ENCODE data around the gene POU3F4. TPM values are rescaled to one million over a fixed set of nuclear protein-coding genes. Genes with fewer than 3 reads are reported as not detected.

The POU3F4 gene
- total RNA-seq, 2 donors from 2014 or later, result not detected

DNA sequence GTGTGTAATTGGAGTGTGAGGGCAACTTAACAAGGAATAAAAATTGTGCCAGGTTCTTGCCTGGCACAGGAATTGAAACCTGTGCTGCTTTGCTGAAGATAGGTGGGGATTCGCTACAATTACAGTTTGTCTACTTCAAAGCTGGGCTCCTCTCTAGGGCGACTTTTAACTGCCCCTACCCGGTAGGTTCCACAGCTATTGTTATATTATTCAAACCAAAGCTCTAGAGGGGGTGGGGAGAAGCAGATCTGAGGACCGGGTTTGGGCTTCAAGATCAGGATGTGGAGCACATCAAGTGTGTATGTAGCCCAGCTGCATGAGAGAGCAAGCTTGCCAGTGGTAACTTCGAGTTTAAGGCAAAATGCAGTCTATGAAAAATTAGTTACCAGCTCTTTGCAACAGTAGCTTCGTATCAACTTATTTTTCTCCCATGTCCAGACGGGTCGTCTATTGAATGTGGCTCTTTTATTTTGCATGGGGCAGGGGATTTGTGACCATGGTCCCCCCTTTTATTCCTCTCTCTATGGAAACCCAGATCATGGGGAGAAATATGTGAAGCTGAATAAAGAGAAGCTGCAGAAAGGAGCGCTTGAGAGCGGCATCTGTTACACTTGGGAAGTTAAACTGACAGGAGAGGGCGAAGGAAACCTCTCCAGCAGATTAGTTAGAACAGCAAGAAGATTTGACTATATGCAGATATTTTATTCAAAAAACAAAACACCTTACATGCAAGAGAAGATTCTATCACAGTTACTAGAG, 3.2 kb upstream of the POU3F4 start:
- peaks cover 2 to 12% of the 10 kb centered on the region in 2 donors for H3K27me3 ChIP-seq
- no peak overlapping the region for H3K4me3 ChIP-seq
- H3K27ac ChIP-seq, result no peak overlapping the region
- TF ChIP-seq, protein P1, sequence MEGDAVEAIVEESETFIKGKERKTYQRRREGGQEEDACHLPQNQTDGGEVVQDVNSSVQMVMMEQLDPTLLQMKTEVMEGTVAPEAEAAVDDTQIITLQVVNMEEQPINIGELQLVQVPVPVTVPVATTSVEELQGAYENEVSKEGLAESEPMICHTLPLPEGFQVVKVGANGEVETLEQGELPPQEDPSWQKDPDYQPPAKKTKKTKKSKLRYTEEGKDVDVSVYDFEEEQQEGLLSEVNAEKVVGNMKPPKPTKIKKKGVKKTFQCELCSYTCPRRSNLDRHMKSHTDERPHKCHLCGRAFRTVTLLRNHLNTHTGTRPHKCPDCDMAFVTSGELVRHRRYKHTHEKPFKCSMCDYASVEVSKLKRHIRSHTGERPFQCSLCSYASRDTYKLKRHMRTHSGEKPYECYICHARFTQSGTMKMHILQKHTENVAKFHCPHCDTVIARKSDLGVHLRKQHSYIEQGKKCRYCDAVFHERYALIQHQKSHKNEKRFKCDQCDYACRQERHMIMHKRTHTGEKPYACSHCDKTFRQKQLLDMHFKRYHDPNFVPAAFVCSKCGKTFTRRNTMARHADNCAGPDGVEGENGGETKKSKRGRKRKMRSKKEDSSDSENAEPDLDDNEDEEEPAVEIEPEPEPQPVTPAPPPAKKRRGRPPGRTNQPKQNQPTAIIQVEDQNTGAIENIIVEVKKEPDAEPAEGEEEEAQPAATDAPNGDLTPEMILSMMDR (IDR thresholded peaks at IDR 0.05), result no peak
- no peaks in the 10 kb centered on the region for H3K36me3 ChIP-seq
- H3K9me3 ChIP-seq, result no peaks in the 10 kb centered on the region
- H3K4me1 ChIP-seq, result no peaks in the 10 kb centered on the region
- no peak for DNase-seq (ENCODE audit: low spot score)

DNA sequence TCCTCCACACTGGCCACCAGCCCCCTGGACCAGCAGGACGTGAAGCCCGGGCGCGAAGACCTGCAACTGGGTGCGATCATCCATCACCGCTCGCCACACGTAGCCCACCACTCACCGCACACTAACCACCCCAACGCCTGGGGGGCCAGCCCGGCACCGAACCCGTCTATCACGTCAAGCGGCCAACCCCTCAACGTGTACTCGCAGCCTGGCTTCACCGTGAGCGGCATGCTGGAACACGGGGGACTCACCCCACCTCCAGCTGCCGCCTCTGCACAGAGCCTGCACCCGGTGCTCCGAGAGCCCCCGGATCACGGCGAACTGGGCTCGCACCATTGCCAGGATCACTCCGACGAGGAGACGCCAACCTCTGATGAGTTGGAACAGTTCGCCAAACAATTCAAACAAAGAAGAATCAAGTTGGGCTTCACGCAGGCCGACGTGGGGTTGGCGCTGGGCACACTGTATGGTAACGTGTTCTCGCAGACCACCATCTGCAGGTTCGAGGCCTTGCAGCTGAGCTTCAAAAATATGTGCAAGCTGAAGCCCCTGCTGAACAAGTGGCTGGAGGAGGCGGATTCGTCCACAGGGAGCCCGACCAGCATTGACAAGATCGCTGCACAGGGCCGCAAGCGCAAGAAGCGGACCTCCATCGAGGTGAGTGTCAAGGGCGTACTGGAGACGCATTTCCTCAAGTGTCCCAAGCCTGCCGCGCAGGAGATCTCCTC, 600 bp downstream of the POU3F4 start:
- H3K4me3 ChIP-seq, result no peak overlapping the region
- no peak for DNase-seq (ENCODE audit: low spot score)
- TF ChIP-seq, protein P1 (IDR thresholded peaks at IDR 0.05), result no peak
- H3K27ac ChIP-seq, result no peak overlapping the region
- no peaks in the 10 kb centered on the region for H3K9me3 ChIP-seq
- H3K27me3 ChIP-seq, result peaks cover 0 to 12% of the 10 kb centered on the region in 2 donors
- no peaks in the 10 kb centered on the region for H3K36me3 ChIP-seq
- no peaks in the 10 kb centered on the region for H3K4me1 ChIP-seq

DNA sequence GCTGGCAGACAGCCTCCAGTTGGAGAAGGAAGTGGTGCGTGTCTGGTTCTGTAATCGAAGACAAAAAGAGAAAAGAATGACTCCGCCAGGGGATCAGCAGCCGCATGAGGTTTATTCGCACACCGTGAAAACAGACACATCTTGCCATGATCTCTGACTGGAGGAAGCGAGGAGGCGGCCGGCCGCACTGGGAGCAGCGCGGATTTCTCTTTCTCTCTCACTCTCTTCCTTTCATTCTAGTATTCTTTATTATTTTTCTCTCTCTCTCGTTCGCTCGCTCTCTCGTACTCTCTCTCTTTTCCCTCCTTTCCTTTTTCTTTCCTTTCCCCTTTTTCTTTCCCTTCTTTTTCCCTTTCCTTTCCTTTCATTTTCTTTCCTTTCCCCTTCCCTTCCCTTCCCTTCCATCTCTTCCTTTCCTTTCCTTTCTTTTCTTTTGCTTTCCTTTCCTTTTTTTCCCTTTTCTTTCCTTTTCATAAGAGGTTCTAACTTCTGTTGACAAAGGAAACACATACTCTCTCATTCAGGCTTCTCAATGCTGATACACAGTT, 1.2 kb downstream of the POU3F4 start:
- H3K27ac ChIP-seq, result no peak overlapping the region
- peaks cover 0 to 6% of the 10 kb centered on the region in 2 donors for H3K27me3 ChIP-seq
- no peak overlapping the region for H3K4me3 ChIP-seq
- no peak for DNase-seq (ENCODE audit: low spot score)
- TF ChIP-seq, protein P1 (IDR thresholded peaks at IDR 0.05), result no peak
- H3K4me1 ChIP-seq, result no peaks in the 10 kb centered on the region
- no peaks in the 10 kb centered on the region for H3K36me3 ChIP-seq
- no peaks in the 10 kb centered on the region for H3K9me3 ChIP-seq

DNA sequence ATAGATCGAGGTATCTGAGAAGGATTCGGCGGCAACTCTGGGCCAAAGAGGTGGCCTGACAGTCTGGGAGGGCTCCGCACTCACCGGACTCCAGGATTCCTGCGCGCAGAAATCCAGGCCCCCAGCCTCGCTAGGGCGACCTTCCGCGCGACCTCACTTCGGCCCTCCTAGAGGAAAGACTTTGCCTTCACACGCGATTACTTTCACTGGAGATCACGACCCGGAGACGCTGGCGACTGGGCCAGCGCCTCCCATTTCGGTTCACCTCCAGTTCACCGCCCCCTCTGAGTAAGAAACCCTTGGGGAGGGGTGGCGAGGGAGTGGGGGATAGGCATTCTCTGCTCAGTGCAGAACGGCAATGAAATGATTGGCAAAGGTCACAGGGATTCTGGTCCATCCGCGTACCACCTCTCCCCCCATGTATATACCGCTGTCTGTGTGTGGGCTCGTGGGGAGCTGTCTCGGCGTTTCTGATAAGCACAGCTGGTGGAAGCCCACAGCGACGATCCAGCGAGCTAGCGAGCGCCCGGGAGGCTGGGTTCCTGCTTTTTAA, 2.5 kb downstream of the POU3F4 start:
- TF ChIP-seq, protein P1 (IDR thresholded peaks at IDR 0.05), result no peak
- Histone ChIP-seq H3K9me3 (no peaks in the 10 kb centered on the region), H3K4me3 (no peak overlapping the region), H3K36me3 (no peaks in the 10 kb centered on the region), H3K27ac (no peak overlapping the region), H3K27me3 (no peaks in the 10 kb centered on the region), H3K4me1 (no peaks in the 10 kb centered on the region)
- DNase-seq (ENCODE audit: low spot score), result no peak

DNA sequence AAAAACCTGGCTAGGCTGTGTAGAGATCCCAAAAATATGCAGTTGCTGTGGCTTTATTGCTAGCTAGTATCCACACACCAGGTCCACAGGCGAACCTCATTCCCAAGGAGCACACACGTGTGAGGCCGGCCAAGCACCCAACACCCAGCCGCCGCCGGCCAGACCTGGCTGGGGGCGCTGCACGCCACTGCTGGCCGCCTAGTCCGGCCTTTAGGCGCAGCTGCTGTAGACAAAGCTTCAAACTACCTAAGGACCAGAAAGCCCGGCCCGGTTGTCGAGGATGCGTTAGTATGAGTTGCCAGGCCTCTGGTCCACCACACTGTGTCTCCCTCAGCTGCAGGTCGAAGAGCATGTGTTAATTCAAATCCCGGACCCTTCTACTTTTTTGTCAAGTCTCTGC, 3.1 kb downstream of the POU3F4 start:
- H3K9me3 ChIP-seq, result no peaks in the 10 kb centered on the region
- H3K27me3 ChIP-seq, result peaks cover 0 to 4% of the 10 kb centered on the region in 2 donors
- no peaks in the 10 kb centered on the region for H3K4me1 ChIP-seq
- no peak overlapping the region for H3K27ac ChIP-seq
- no peak for DNase-seq (ENCODE audit: low spot score)
- H3K36me3 ChIP-seq, result no peaks in the 10 kb centered on the region
- H3K4me3 ChIP-seq, result no peak overlapping the region
- TF ChIP-seq, protein P1 (IDR thresholded peaks at IDR 0.05), result no peak

Measured in right atrium auricular region (tissue), 2 donors.